Trophoblast cell (in vitro differentiated cells and primary cell): ENCODE measurements around the gene LOX.

Source experiments
- DNase-seq, 2 donors: peaks; one replicate each; pipeline ENCODE4 v3.0.0-alpha.2; 2016
- H2AFZ ChIP-seq: 2 replicates; pipeline ENCODE4 v1.6.1; 2013; ENCODE audit warnings: low read length, moderate library complexity, mild to moderate bottlenecking; ENCODE audit not compliant: insufficient read depth, poor library complexity
- H2AK5ac ChIP-seq: 2 replicates; pipeline ENCODE4 v1.6.1; 2013; ENCODE audit warnings: mild to moderate bottlenecking, low read length
- H2BK120ac ChIP-seq: 2 replicates; pipeline ENCODE4 v1.6.1; 2013; ENCODE audit warnings: low read length, mild to moderate bottlenecking, moderate library complexity; ENCODE audit not compliant: insufficient read depth, poor library complexity
- H2BK12ac ChIP-seq: 2 replicates; pipeline ENCODE4 v1.6.1; 2013; ENCODE audit warnings: mild to moderate bottlenecking, low read length, moderate library complexity
- H2BK5ac ChIP-seq: 2 replicates; pipeline ENCODE4 v1.6.1; 2013; ENCODE audit warnings: low read length, low read depth, moderate library complexity, mild to moderate bottlenecking; ENCODE audit not compliant: poor library complexity
- H3K14ac ChIP-seq: 2 replicates; pipeline ENCODE4 v1.6.1; 2013; ENCODE audit warnings: mild to moderate bottlenecking, low read length
- H3K18ac ChIP-seq: 2 replicates; pipeline ENCODE4 v1.6.1; 2013; ENCODE audit warnings: mild to moderate bottlenecking, low read length
- H3K23ac ChIP-seq: 2 replicates; pipeline ENCODE4 v1.6.1; 2013; ENCODE audit warnings: low read length
- H3K27ac ChIP-seq: 2 replicates; pipeline ENCODE4 v1.5.1; 2013; ENCODE audit warnings: low read depth, mild to moderate bottlenecking, inconsistent platforms, low read length, moderate library complexity
- H3K27me3 ChIP-seq: 2 replicates; pipeline ENCODE4 v1.6.1; 2013; ENCODE audit warnings: inconsistent platforms, mild to moderate bottlenecking, low read length, moderate library complexity; ENCODE audit not compliant: insufficient read depth
- H3K36me3 ChIP-seq, 2 experiments: 1 replicate in 1 of 2; 2 replicates in 1 of 2; pipeline ENCODE4 v1.6.1; 2013; ENCODE audit warnings: low read length in 2 of 2, mild to moderate bottlenecking in 2 of 2, moderate library complexity in 1 of 2; ENCODE audit not compliant: insufficient read depth in 2 of 2, control insufficient read depth in 1 of 2
- H3K4ac ChIP-seq: 2 replicates; pipeline ENCODE4 v1.6.1; 2013; ENCODE audit warnings: low read depth, mild to moderate bottlenecking, low read length, moderate library complexity
- H3K4me1 ChIP-seq, 2 experiments: 1 replicate in 1 of 2; 2 replicates in 1 of 2; pipeline ENCODE4 v1.6.1; 2013; ENCODE audit warnings: low read length in 2 of 2, mild to moderate bottlenecking in 2 of 2, moderate library complexity in 1 of 2; ENCODE audit not compliant: insufficient read depth in 2 of 2, control insufficient read depth in 1 of 2
- H3K4me2 ChIP-seq: 2 replicates; pipeline ENCODE4 v1.6.1; 2013; ENCODE audit warnings: inconsistent platforms, mild to moderate bottlenecking, low read length, moderate library complexity
- H3K4me3 ChIP-seq: 2 replicates; pipeline ENCODE4 v1.5.1; 2013; ENCODE audit warnings: mild to moderate bottlenecking, low read depth, low read length, inconsistent platforms
- H3K79me1 ChIP-seq: one replicate; pipeline ENCODE4 v1.6.1; 2013; ENCODE audit warnings: low read length
- H3K79me2 ChIP-seq: 2 replicates; pipeline ENCODE4 v1.6.1; 2013; ENCODE audit warnings: low read length, mild to moderate bottlenecking; ENCODE audit not compliant: control insufficient read depth, insufficient read depth, poor library complexity
- H3K9ac ChIP-seq: 2 replicates; pipeline ENCODE4 v1.6.1; 2013; ENCODE audit warnings: mild to moderate bottlenecking, low read length
- H3K9me3 ChIP-seq: 2 replicates; pipeline ENCODE4 v1.6.1; 2013; ENCODE audit warnings: low read depth, mild to moderate bottlenecking, control low read depth, inconsistent platforms, low read length; ENCODE audit not compliant: insufficient read depth
- H4K12ac ChIP-seq: 2 replicates; pipeline ENCODE4 v1.6.1; 2013; ENCODE audit warnings: low read depth, mild to moderate bottlenecking, low read length, moderate library complexity
- H4K8ac ChIP-seq: 2 replicates; pipeline ENCODE4 v1.6.1; 2013; ENCODE audit warnings: low read depth, mild to moderate bottlenecking, low read length, moderate library complexity
- H4K91ac ChIP-seq: one replicate; pipeline ENCODE4 v1.6.1; 2013; ENCODE audit warnings: low read depth, mild to moderate bottlenecking, low read length, moderate library complexity
- WGBS: extraction: QIAGEN DNeasy Blood & Tissue Kit; methylation state at CpG from one replicate; pipeline ENCODE4 v1.1.7; 2013; ENCODE audit warnings: missing lambda C conversion rate; ENCODE audit not compliant: insufficient read length, insufficient coverage; ENCODE audit errors: extremely low coverage; 5-methylcytosine and 5-hydroxymethylcytosine counted together

The LOX gene

GRCh38 chr5:122111460-122111859, 33.4 kb upstream of the LOX start:
- Histone ChIP-seq H3K9ac (no peak overlapping the region), H3K23ac (no peak overlapping the region), H2AK5ac (no peak overlapping the region), H4K91ac (no peak overlapping the region), H3K27me3 (no peaks in the 10 kb centered on the region), H3K27ac (no peak overlapping the region), H2BK5ac (no peak overlapping the region), H3K4me2 (no peak overlapping the region), H4K8ac (no peak overlapping the region), H3K4ac (no peak overlapping the region), H2BK120ac (no peak overlapping the region), H4K12ac (no peak overlapping the region), H3K4me3 (no peak overlapping the region), H2AFZ (no peak overlapping the region), H3K14ac (no peak overlapping the region), H3K9me3 (no peaks in the 10 kb centered on the region), H2BK12ac (no peak overlapping the region), H3K36me3 (no peaks in the 10 kb centered on the region), H3K79me1 (no peaks in the 10 kb centered on the region), H3K4me1 (no peaks in the 10 kb centered on the region), H3K18ac (no peak overlapping the region), H3K79me2 (no peaks in the 10 kb centered on the region)
- no CpG with 5 or more reads among the region's 5 CpGs for WGBS
- no peak for DNase-seq

GRCh38 chr5:122110987-122111386, 32.9 kb upstream of the LOX start:
- H2BK5ac ChIP-seq: no peak overlapping the region
- H3K4me3 ChIP-seq: no peak overlapping the region
- no peaks in the 10 kb centered on the region for H3K9me3 ChIP-seq
- H2AK5ac ChIP-seq: no peak overlapping the region
- WGBS: no CpG with 5 or more reads among the region's 3 CpGs
- H4K8ac ChIP-seq: no peak overlapping the region
- H3K36me3 ChIP-seq: no peaks in the 10 kb centered on the region
- no peak overlapping the region for H2AFZ ChIP-seq
- no peak for DNase-seq
- no peaks in the 10 kb centered on the region for H3K79me2 ChIP-seq
- no peak overlapping the region for H3K23ac ChIP-seq
- H3K9ac ChIP-seq: no peak overlapping the region
- no peak overlapping the region for H3K27ac ChIP-seq
- no peak overlapping the region for H3K14ac ChIP-seq
- no peaks in the 10 kb centered on the region for H3K4me1 ChIP-seq
- H3K18ac ChIP-seq: no peak overlapping the region
- H3K4me2 ChIP-seq: no peak overlapping the region
- H4K91ac ChIP-seq: no peak overlapping the region
- H3K27me3 ChIP-seq: no peaks in the 10 kb centered on the region
- H4K12ac ChIP-seq: no peak overlapping the region
- H2BK120ac ChIP-seq: no peak overlapping the region
- no peak overlapping the region for H2BK12ac ChIP-seq
- H3K79me1 ChIP-seq: no peaks in the 10 kb centered on the region
- no peak overlapping the region for H3K4ac ChIP-seq

GRCh38 chr5:122107016-122107415, 29.0 kb upstream of the LOX start:
- no peak overlapping the region for H2BK12ac ChIP-seq
- no peaks in the 10 kb centered on the region for H3K27me3 ChIP-seq
- no peaks in the 10 kb centered on the region for H3K79me1 ChIP-seq
- no peak overlapping the region for H3K9ac ChIP-seq
- no peaks in the 10 kb centered on the region for H3K36me3 ChIP-seq
- H4K8ac ChIP-seq: no peak overlapping the region
- H3K18ac ChIP-seq: no peak overlapping the region
- WGBS: no CpG with 5 or more reads among the region's 4 CpGs
- H3K79me2 ChIP-seq: no peaks in the 10 kb centered on the region
- H2BK120ac ChIP-seq: no peak overlapping the region
- H3K14ac ChIP-seq: no peak overlapping the region
- no peak overlapping the region for H4K12ac ChIP-seq
- H2BK5ac ChIP-seq: no peak overlapping the region
- H3K4ac ChIP-seq: no peak overlapping the region
- no peak overlapping the region for H3K23ac ChIP-seq
- no peak overlapping the region for H2AFZ ChIP-seq
- H3K27ac ChIP-seq: no peak overlapping the region
- H3K9me3 ChIP-seq: no peaks in the 10 kb centered on the region
- H3K4me3 ChIP-seq: no peak overlapping the region
- H3K4me2 ChIP-seq: no peak overlapping the region
- DNase-seq: no peak
- H2AK5ac ChIP-seq: no peak overlapping the region
- H3K4me1 ChIP-seq: no peaks in the 10 kb centered on the region
- H4K91ac ChIP-seq: no peak overlapping the region

- Histone ChIP-seq H3K4me3 (no peak overlapping the region), H4K91ac (no peak overlapping the region), H3K27me3 (no peaks in the 10 kb centered on the region), H3K36me3 (no peaks in the 10 kb centered on the region), H3K79me2 (no peaks in the 10 kb centered on the region), H3K4me1 (no peaks in the 10 kb centered on the region), H2BK12ac (no peak overlapping the region), H3K14ac (no peak overlapping the region), H2AFZ (no peak overlapping the region), H3K9me3 (no peaks in the 10 kb centered on the region), H2BK120ac (no peak overlapping the region), H2BK5ac (no peak overlapping the region), H3K27ac (no peak overlapping the region), H3K79me1 (no peaks in the 10 kb centered on the region), H3K23ac (no peak overlapping the region), H4K12ac (no peak overlapping the region), H3K4me2 (no peak overlapping the region), H3K9ac (no peak overlapping the region), H4K8ac (no peak overlapping the region), H2AK5ac (no peak overlapping the region), H3K18ac (no peak overlapping the region), H3K4ac (no peak overlapping the region)
- 100% methylated on average over 1 of the region's 2 CpGs for WGBS
- no peak for DNase-seq
These were observed 27.9 kb upstream of the LOX start for GRCh38 chr5:122105909-122106308.
